ENCODE results near the gene ADAMTS2.

DNA sequence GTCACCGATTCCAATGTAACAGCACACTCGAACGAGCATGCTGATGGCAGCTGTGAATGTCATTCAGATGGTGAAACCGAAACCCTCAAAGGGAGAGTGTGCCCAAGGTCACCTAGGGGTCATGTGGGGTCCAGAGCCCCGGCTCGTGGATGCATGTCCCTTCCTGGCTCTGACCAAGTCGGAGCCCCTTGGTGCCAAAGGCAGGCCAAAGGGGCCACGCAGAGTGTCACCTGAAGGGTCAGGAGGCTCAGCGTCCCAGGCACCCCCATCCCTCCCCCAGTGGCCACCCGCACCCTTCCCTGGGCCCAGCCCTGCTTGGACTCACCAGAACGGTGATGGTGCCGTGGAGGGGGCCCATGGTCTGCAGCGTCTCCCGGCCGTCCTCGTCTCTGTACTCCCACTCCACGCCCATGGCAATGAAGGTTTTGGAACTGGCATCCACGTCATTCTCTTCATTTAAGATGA lies 215.6 kb downstream of the ADAMTS2 start:
- TF ChIP-seq, protein P1, sequence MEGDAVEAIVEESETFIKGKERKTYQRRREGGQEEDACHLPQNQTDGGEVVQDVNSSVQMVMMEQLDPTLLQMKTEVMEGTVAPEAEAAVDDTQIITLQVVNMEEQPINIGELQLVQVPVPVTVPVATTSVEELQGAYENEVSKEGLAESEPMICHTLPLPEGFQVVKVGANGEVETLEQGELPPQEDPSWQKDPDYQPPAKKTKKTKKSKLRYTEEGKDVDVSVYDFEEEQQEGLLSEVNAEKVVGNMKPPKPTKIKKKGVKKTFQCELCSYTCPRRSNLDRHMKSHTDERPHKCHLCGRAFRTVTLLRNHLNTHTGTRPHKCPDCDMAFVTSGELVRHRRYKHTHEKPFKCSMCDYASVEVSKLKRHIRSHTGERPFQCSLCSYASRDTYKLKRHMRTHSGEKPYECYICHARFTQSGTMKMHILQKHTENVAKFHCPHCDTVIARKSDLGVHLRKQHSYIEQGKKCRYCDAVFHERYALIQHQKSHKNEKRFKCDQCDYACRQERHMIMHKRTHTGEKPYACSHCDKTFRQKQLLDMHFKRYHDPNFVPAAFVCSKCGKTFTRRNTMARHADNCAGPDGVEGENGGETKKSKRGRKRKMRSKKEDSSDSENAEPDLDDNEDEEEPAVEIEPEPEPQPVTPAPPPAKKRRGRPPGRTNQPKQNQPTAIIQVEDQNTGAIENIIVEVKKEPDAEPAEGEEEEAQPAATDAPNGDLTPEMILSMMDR (IDR thresholded peaks at IDR 0.05), result no peak
- TF ChIP-seq POLR2AphosphoS5 (IDR thresholded peaks at IDR 0.05), result no peak

All from transverse colon (tissue), 4 donors.